SKM-1 (cell line): Measurements from ENCODE around the gene CYP4A22.
"Not testable (repeated sequence)": the region's sequence is repeated elsewhere in the genome, so short reads cannot be mapped to it uniquely, and the experiment has no call there.

Experiments used
- DNase-seq: peaks from one replicate; lab custom pipeline; 2025; ENCODE audit not compliant: unreplicated experiment; lab: John Stamatoyannopoulos, UW

Gene CYP4A22

GRCh38 chr1:47137198-47137597 lies at the start of gene CYP4A22:
CYP4A22 (plus strand) TSS chr1:47137441; CDS start chr1:47137486, 45 bp downstream.
- no peak for DNase-seq

GRCh38 chr1:47089356-47089755 lies 47.9 kb upstream of the CYP4A22 start:
- not testable (repeated sequence) for DNase-seq

- DNase-seq = not testable (repeated sequence)
Observed at GRCh38 chr1:47091476-47091875, 45.8 kb upstream of the CYP4A22 start.

- DNase-seq = no peak
Observed at GRCh38 chr1:47104816-47105215, 32.4 kb upstream of the CYP4A22 start.

GRCh38 chr1:47106792-47107191 lies 30.4 kb upstream of the CYP4A22 start:
- no peak for DNase-seq

- DNase-seq = not testable (repeated sequence)
Observed at GRCh38 chr1:47107851-47108574, 29.2 kb upstream of the CYP4A22 start.

GRCh38 chr1:47109482-47109881 lies 27.8 kb upstream of the CYP4A22 start:
- not testable (repeated sequence) for DNase-seq

GRCh38 chr1:47113178-47113577 lies 24.1 kb upstream of the CYP4A22 start:
- DNase-seq = no peak

- not testable (repeated sequence) for DNase-seq
Observed at GRCh38 chr1:47121039-47121438, 16.2 kb upstream of the CYP4A22 start.

- not testable (repeated sequence) for DNase-seq
Observed at GRCh38 chr1:47124834-47125233, 12.4 kb upstream of the CYP4A22 start.

- DNase-seq = not testable (repeated sequence)
Observed at GRCh38 chr1:47126997-47127396, 10.2 kb upstream of the CYP4A22 start.

- no peak for DNase-seq
Observed at GRCh38 chr1:47128221-47128620, 9.0 kb upstream of the CYP4A22 start.

GRCh38 chr1:47128854-47129253 lies 8.4 kb upstream of the CYP4A22 start:
- DNase-seq = not testable (repeated sequence)

- DNase-seq = not testable (repeated sequence)
Observed at GRCh38 chr1:47129489-47130230, 7.6 kb upstream of the CYP4A22 start.

- DNase-seq = not testable (repeated sequence)
Observed at GRCh38 chr1:47132665-47133064, 4.6 kb upstream of the CYP4A22 start.

- no peak for DNase-seq
Observed at GRCh38 chr1:47137925-47138615, 829 bp downstream of the CYP4A22 start.

GRCh38 chr1:47140358-47140757 lies 3.1 kb downstream of the CYP4A22 start:
- not testable (repeated sequence) for DNase-seq

GRCh38 chr1:47143654-47144053 lies 6.4 kb downstream of the CYP4A22 start:
- not testable (repeated sequence) for DNase-seq

- DNase-seq = not testable (repeated sequence)
Observed at GRCh38 chr1:47146495-47146894, 9.3 kb downstream of the CYP4A22 start.

GRCh38 chr1:47147047-47147785 lies 10.0 kb downstream of the CYP4A22 start:
- DNase-seq = no peak

GRCh38 chr1:47149162-47149561 lies 11.9 kb downstream of the CYP4A22 start:
- DNase-seq = not testable (repeated sequence)
